Effector memory CD4-positive, alpha-beta T cell (primary cell): Measurements from ENCODE around the gene RNFT1.
"Not testable (repeated sequence)": the region's sequence is repeated elsewhere in the genome, so short reads cannot be mapped to it uniquely, and the experiment has no call there.

ENCODE experiments used
- DNase-seq, 3 donors: peaks; one replicate each; pipeline ENCODE4 v3.0.0-alpha.2; 2020
- H3K27ac ChIP-seq: 2 replicates; pipeline ENCODE4 v1.7.0; 2013; ENCODE audit warnings: mild to moderate bottlenecking, low read length, moderate library complexity; ENCODE audit not compliant: insufficient read depth, poor library complexity, severe bottlenecking
- H3K27me3 ChIP-seq: replicated peaks from 2 replicates; pipeline ENCODE4 v1.7.0; 2013; ENCODE audit warnings: mild to moderate bottlenecking, low read length; ENCODE audit not compliant: insufficient read depth, control insufficient read depth, poor library complexity, severe bottlenecking
- H3K36me3 ChIP-seq: 2 replicates; pipeline ENCODE4 v1.7.0; 2013; ENCODE audit warnings: mild to moderate bottlenecking, low read length, moderate library complexity; ENCODE audit not compliant: control insufficient read depth, insufficient read depth
- H3K4me1 ChIP-seq: 2 replicates; pipeline ENCODE4 v1.7.0; 2013; ENCODE audit warnings: low read length, mild to moderate bottlenecking; ENCODE audit not compliant: control insufficient read depth, insufficient read depth, poor library complexity, severe bottlenecking
- H3K4me3 ChIP-seq: 2 replicates; pipeline ENCODE4 v1.7.0; 2013; ENCODE audit warnings: low read length, low read depth, mild to moderate bottlenecking; ENCODE audit not compliant: insufficient read depth, poor library complexity, severe bottlenecking
- H3K9me3 ChIP-seq: 2 replicates; pipeline ENCODE4 v1.7.0; 2013; ENCODE audit warnings: mild to moderate bottlenecking, low read length, moderate library complexity; ENCODE audit not compliant: control insufficient read depth

Gene RNFT1

DNA sequence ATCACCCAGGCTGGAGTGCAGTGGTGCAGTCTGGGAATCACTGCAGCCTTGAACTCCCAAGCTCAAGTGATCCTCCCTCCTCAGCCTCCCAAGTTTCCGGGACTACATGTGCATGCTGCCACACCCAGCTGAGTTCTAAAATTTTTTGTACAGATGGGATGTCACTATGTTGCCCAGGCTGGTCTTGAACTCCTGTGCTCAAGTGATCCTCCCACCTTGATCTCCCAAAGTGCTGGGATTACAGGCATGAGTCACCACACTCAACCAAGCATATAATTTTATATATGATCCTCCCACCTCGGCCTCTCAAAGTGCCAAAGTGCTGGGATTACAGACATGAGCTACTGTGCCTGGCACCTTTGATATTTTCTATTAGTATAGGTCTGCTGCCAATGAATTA, 7.2 kb upstream of the RNFT1 start:
- not testable (repeated sequence) for H3K4me3 ChIP-seq, H3K4me1 ChIP-seq, DNase-seq, H3K27ac ChIP-seq, H3K36me3 ChIP-seq, H3K9me3 ChIP-seq, H3K27me3 ChIP-seq

DNA sequence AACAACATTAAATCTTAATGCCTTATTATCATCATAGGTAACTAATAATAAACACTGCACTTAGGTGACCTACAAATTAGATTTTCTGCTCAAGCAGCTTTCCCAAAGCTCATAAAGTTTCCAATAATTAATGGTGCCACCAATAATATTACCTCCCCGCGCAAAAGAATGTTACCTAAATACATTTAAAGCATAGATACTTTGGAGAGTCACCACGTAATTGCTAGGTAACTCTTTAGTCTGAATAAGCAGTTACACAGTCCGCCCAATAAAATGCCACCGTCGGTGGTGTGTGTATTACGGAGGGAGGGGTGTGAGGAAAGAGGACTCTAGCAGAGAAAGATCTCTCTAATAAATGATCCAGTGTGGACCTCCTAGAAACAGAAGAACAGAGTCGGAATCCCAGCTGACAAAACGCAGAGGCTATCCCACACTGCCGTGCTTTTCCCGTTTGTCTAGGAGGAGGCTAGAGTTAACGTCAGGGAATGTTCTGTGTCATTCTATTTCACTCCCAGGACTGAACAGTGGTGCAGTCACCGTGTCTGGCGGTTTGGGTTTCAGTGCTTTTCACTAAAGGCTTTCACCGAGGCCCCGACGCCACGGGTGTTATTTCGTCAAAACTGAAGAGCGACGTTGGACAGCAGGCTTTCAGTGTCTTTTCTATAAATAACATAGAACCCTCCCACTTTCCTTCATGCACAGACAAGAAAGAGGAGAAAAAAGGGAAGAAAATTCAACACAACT, 630 bp downstream of the RNFT1 start:
- Histone ChIP-seq H3K27me3 (no peaks in the 10 kb centered on the region), H3K27ac (peak overlapping the region; percentile 80), H3K4me1 (peaks cover 12% of the 10 kb centered on the region), H3K4me3 (peak overlapping the region; percentile 79), H3K36me3 (no peaks in the 10 kb centered on the region), H3K9me3 (no peaks in the 10 kb centered on the region)
- DNase-seq: peak; percentile 6 to 17 (median 9)

DNA sequence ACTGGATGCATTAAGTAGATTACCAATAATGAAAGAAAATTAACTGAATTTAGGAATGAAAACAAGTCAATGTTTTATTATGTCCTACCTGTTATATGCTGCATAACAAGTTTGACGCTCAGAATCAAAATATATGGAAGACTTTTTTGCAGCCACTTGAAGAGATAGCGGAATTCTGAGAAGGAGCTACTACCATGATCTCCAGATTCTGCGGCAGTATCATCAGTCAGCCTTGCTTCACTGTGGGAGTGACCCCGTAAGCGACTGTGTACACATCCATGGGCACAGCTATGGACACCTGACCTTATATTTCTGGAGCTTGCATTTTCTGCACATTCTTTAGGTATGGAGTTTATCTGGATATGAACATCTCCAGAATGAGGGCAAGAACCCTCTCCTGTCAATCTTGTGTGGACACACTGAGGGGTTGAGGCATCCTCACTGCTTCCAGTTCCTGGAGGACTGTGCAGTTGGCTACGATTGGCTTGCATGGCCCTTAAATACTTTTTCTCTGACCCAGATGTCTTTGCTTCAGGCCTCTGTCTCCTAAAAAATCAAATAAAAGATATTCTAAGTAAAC, 1.7 kb downstream of the RNFT1 start:
- no peak overlapping the region for H3K4me3 ChIP-seq
- no peak for DNase-seq
- no peak overlapping the region for H3K27ac ChIP-seq
- no peaks in the 10 kb centered on the region for H3K27me3 ChIP-seq
- H3K9me3 ChIP-seq: no peaks in the 10 kb centered on the region
- H3K4me1 ChIP-seq: peaks cover 12% of the 10 kb centered on the region
- H3K36me3 ChIP-seq: no peaks in the 10 kb centered on the region

DNA sequence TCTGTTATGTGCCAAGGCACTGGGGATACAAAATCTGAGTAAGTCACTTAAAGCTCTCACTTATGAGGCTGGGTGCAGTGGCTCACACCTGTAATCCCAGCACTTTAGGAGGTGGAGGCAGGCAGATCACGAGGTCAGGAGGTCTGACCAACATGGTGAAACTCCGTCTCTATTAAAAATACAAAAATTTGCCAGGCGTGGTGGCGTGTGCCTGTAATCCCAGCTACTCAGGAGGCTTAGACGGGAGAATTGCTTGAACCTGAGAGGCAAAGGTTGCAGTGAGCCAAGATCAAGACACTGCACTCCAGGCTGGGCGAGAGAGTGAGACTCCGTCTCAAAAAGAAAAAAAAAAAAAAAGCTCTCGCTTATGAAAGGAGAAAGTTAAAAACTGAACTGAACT, 5.0 kb downstream of the RNFT1 start:
- not testable (repeated sequence) for H3K36me3 ChIP-seq, DNase-seq, H3K27ac ChIP-seq, H3K4me1 ChIP-seq, H3K27me3 ChIP-seq, H3K4me3 ChIP-seq, H3K9me3 ChIP-seq

DNA sequence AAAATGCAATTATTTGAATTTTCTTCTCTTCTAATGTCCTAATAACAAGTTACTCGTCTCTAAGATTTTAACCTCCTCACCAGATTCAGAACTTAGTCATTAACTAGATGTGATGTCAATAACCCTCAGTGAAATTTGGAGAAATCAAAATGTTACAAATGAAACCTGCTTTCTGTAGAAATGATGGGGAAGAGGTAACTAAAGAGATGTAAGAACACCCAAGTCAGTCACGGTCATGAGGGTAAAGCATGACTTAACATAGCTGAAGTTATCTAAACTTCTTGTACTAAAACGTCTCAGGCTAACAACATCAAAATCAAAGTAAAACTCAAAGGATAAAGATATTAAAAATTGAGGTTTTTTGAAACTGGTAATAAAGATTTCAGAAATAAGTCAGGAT, 9.7 kb downstream of the RNFT1 start:
- Histone ChIP-seq H3K4me1 (no peaks in the 10 kb centered on the region), H3K9me3 (no peaks in the 10 kb centered on the region), H3K36me3 (peaks cover 12% of the 10 kb centered on the region), H3K4me3 (no peak overlapping the region), H3K27ac (no peak overlapping the region), H3K27me3 (no peaks in the 10 kb centered on the region)
- no peak for DNase-seq

DNA sequence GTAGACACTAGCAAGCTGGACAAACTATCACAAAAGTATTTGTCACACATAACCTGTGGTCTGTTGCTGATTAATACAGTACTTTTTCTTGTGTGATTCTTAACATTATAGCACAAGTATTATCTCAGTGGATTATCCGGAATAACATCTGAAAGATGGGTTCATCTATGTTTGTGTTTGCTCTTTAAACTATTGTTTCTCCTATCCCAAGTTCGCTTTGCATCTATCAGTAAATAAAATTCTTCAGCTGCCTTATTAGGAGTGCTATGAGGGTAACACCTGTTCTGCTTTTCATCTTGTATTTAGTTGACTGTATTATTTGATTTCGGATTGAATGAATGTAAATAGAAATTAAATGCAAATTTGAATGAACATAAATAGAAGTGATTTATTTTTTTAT, 14.5 kb downstream of the RNFT1 start:
- H3K27ac ChIP-seq: no peak overlapping the region
- H3K4me3 ChIP-seq: no peak overlapping the region
- H3K36me3 ChIP-seq: peaks cover 14% of the 10 kb centered on the region
- no peaks in the 10 kb centered on the region for H3K9me3 ChIP-seq
- H3K4me1 ChIP-seq: no peaks in the 10 kb centered on the region
- H3K27me3 ChIP-seq: no peaks in the 10 kb centered on the region
- DNase-seq: no peak

DNA sequence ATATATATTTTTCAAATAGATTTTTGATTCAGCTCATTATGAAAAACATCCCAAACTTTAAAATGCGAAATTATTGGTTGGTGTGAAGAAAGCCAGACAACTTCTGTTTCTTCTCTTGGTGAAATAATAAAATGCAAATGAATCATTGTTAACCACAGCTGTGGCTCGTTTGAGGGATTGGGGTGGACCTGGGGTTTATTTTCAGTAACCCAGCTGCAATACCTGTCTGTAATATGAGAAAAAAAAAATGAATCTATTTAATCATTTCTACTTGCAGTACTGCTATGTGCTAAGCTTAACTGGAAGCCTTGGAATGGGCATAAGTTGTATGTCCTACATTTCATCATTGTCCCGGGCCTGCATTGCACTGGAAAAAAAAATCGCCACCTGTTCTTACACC, 17.2 kb downstream of the RNFT1 start:
- H3K36me3 ChIP-seq: peaks cover 22% of the 10 kb centered on the region
- H3K9me3 ChIP-seq, H3K4me1 ChIP-seq, DNase-seq, H3K4me3 ChIP-seq, H3K27me3 ChIP-seq, H3K27ac ChIP-seq: not testable (repeated sequence)

DNA sequence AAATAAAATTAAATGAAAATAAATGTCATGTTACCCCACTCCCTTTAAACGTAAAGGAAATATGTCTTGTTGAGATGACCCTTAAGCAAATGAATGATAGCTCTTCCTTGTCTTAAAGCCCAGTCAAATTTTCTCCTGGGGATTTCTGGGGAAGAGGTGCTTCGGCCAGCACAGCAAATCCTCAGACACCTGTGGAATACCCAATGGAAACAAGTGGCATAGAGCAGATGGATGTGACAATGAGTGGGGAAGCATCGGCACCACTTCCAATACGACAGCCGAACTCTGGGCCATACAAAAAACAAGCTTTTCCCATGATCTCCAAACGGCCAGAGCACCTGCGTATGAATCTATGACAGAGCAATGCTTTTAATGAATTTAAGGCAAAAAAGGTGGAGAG, 18.1 kb downstream of the RNFT1 start:
- H3K27ac ChIP-seq, H3K27me3 ChIP-seq, H3K4me3 ChIP-seq, DNase-seq, H3K4me1 ChIP-seq, H3K9me3 ChIP-seq: not testable (repeated sequence)
- H3K36me3 ChIP-seq: peaks cover 26% of the 10 kb centered on the region

DNA sequence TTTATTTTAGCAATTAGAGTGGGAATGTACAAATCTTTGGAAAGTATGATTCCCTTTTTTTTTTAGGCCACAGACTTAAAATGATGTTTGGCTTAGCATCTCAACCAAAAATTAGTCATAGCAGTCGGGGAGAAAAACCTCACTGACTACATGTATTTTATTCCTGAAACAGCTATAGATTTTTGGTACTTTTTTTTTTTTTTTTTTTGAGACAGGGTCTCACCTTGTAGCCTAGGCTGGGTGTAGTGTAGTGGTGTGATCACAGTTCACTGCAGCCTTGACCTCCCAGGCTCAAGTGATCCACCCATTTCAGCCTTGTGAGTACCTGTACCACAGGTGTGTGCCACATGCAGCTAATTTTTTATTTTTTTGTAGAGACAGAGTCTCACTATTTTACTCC, 23.4 kb downstream of the RNFT1 start:
- Histone ChIP-seq H3K27ac (no peak overlapping the region), H3K27me3 (no peaks in the 10 kb centered on the region), H3K4me1 (no peaks in the 10 kb centered on the region), H3K4me3 (no peak overlapping the region), H3K9me3 (no peaks in the 10 kb centered on the region), H3K36me3 (peaks cover 33% of the 10 kb centered on the region)
- no peak for DNase-seq

DNA sequence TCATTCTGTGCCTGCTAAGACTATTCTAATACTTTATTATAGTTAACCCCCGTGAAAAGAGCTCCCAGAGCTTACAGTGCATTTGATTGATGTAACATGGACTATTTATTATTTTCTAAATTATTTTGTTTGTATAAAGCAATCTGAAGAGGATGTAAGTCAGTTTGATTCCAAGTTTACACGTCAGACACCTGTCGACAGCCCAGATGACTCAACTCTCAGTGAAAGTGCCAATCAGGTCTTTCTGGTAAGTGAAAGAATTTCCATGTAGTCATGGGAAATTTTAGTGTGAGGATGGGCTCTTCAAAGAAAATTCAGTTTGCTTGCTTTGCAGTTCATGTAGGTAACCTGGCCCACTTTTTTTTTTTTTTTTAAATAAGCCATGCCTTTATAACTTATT, 23.8 kb downstream of the RNFT1 start:
- not testable (repeated sequence) for DNase-seq, H3K4me3 ChIP-seq, H3K27me3 ChIP-seq, H3K9me3 ChIP-seq, H3K4me1 ChIP-seq, H3K27ac ChIP-seq
- H3K36me3 ChIP-seq: peaks cover 33% of the 10 kb centered on the region
